HepG2 (cell line): ENCODE measurements around the gene MLC1. TPM values are rescaled to one million over a fixed set of nuclear protein-coding genes. Genes with fewer than 3 reads are reported as not detected.

Experiments used
- ATAC-seq: fragments of 200-7000 bp; cut with Tn5 transposase; 3 replicates; pipeline ENCODE4 v1.9.1; 2020; ENCODE audit warnings: mild to moderate bottlenecking, moderate library complexity
- BruUV-seq: library from RNA; stranded (reverse); fragments of 400-500 nt; replicated peaks from 2 replicates; lab custom pipeline; 2021; lab: Mats Ljungman, UMichigan
- CTCF ChIA-PET: fragments of 300-600 bp; formaldehyde crosslinking; extraction: SDS; loops from one replicate; lab custom pipeline; 2021; ENCODE audit warnings: low total read pairs, inconsistent platforms, low intra/inter-chr PET ratio; lab: Yijun Ruan, JAX
- POLR2A ChIA-PET: fragments of 350-600 bp; sonication (Branson Sonifier 250); formaldehyde crosslinking; loops from one replicate; lab custom pipeline; 2020; ENCODE audit warnings: antibody characterized with exemption, inconsistent platforms; lab: Yijun Ruan, JAX
- DNase-seq: peaks from one replicate; pipeline ENCODE4 v3.0.0-alpha.2; 2015; ENCODE audit warnings: low spot score
- FAIRE-seq: peaks from 3 replicates; lab custom pipeline; 2011; peaks lifted over from hg19 to GRCh38; lab: Jason Lieb, UNC
- H2AFZ ChIP-seq: one replicate; pipeline ENCODE4 v1.6.1; 2011; ENCODE audit warnings: low read length, inconsistent platforms
- H3K27ac ChIP-seq: fragments of 300-600 bp; 3 replicates; pipeline ENCODE4 v1.8.0; 2011; ENCODE audit warnings: mixed run types, mild to moderate bottlenecking, mixed read lengths, low read length, inconsistent platforms; ENCODE audit not compliant: insufficient read depth; ENCODE audit errors: extremely low read length
- H3K27me3 ChIP-seq, 2 experiments: fragments of 200-600 bp in 1 of 2; 2 replicates in 1 of 2; 3 replicates in 1 of 2; pipeline versions ENCODE4 v1.6.0 to v1.8.0; 2011; ENCODE audit warnings: low read length in 2 of 2, mild to moderate bottlenecking in 2 of 2, moderate library complexity in 2 of 2, inconsistent platforms in 1 of 2; ENCODE audit not compliant: insufficient read depth in 2 of 2, control insufficient read depth in 1 of 2
- H3K36me3 ChIP-seq, 2 experiments: fragments of 200-600 bp in 1 of 2; replicated peaks in 1 of 2; 2 replicates in 1 of 2; 3 replicates in 1 of 2; pipeline versions ENCODE4 v1.5.1 to v1.8.0; 2011; ENCODE audit warnings: low read length in 2 of 2, inconsistent platforms in 1 of 2; ENCODE audit not compliant: insufficient read depth in 2 of 2, control insufficient read depth in 1 of 2
- H3K4me1 ChIP-seq: 2 replicates; pipeline ENCODE4 v1.5.1; 2012; ENCODE audit warnings: low read length, inconsistent platforms; ENCODE audit not compliant: insufficient read depth
- H3K4me2 ChIP-seq: 2 replicates; pipeline ENCODE4 v1.6.0; 2011; ENCODE audit warnings: low read depth, low read length, inconsistent platforms
- H3K4me3 ChIP-seq, 3 experiments: fragments of 200-600 bp in 1 of 3; sonication (generic), shearing (Covaris generic) in 1 of 3; replicated peaks in 1 of 3; 2 replicates each; pipeline ENCODE4 v1.5.1; 2011 to 2016; ENCODE audit warnings: low read length in 3 of 3, inconsistent platforms in 2 of 3, low read depth in 2 of 3, mild to moderate bottlenecking in 2 of 3, control low read depth in 1 of 3, mixed read lengths in 1 of 3; ENCODE audit not compliant: insufficient read depth in 1 of 3
- H3K79me2 ChIP-seq: one replicate; pipeline ENCODE4 v1.6.1; 2011; ENCODE audit warnings: low read length, inconsistent platforms; ENCODE audit not compliant: insufficient read depth
- H3K9ac ChIP-seq: 2 replicates; pipeline ENCODE4 v1.6.0; 2011; ENCODE audit warnings: mild to moderate bottlenecking, low read depth, low read length, inconsistent platforms; ENCODE audit not compliant: insufficient read depth
- H3K9me3 ChIP-seq: 2 replicates; pipeline ENCODE4 v1.5.1; 2012; ENCODE audit warnings: mild to moderate bottlenecking, low read length
- H4K20me1 ChIP-seq: 2 replicates; pipeline ENCODE4 v1.6.0; 2011; ENCODE audit warnings: inconsistent platforms, mild to moderate bottlenecking, low read length, moderate library complexity; ENCODE audit not compliant: insufficient read depth
- AKAP8 ChIP-seq: sonication (generic); formaldehyde crosslinking; IDR thresholded peaks from 2 replicates; pipeline ENCODE4 v1.5.1; 2020; ENCODE audit warnings: mild to moderate bottlenecking, missing genetic modification reagents
- CBX2 ChIP-seq, 2 experiments: fragments of 200-600 bp in 1 of 2; sonication (generic); formaldehyde crosslinking in 1 of 2; IDR thresholded peaks; 2 replicates each; pipeline versions ENCODE4 v1.7.0 to v1.8.1; 2018 to 2022; ENCODE audit warnings: low read depth in 2 of 2, low read length in 1 of 2, mild to moderate bottlenecking in 1 of 2, missing genetic modification reagents in 1 of 2
- FOSL2 ChIP-seq: sonication (generic); formaldehyde crosslinking; IDR thresholded peaks from 2 replicates; pipeline ENCODE4 v1.4.0; 2020; ENCODE audit warnings: missing genetic modification reagents
- MLXIP ChIP-seq: sonication (generic); formaldehyde crosslinking; IDR thresholded peaks from 2 replicates; pipeline ENCODE4 v1.9.0; 2021; ENCODE audit warnings: missing genetic modification reagents, borderline replicate concordance
- PATZ1 ChIP-seq: sonication (generic); formaldehyde crosslinking; IDR thresholded peaks from 2 replicates; pipeline ENCODE4 v1.4.0; 2020; ENCODE audit warnings: missing genetic modification reagents
- SKI ChIP-seq: fragments of 450-650 bp; IDR thresholded peaks from one replicate; pipeline ENCODE4 v1.6.1; 2018; ENCODE audit warnings: mild to moderate bottlenecking; ENCODE audit not compliant: partially characterized antibody
- ZNF335 ChIP-seq: sonication (generic); formaldehyde crosslinking; IDR thresholded peaks from 2 replicates; pipeline ENCODE4 v1.4.0; 2020; ENCODE audit warnings: missing genetic modification reagents
- WGBS: methylation state at CpG from one replicate; pipeline ENCODE4 v1.1.6; 2017; ENCODE audit warnings: low lambda C conversion rate; 5-methylcytosine and 5-hydroxymethylcytosine counted together
- in situ Hi-C: cut with HindIII; loops from 2 replicates; pipeline ENCODE4 v1.10.0; 2017; ENCODE audit warnings: low pct_unique_long_range_greater_than_20kb; ENCODE audit not compliant: extremely low pct_ligation_motif_present
- intact Hi-C: fragments of 100-400 bp; cut with micrococcal nuclease; formaldehyde crosslinking; loops from one replicate; pipeline ENCODE4 v1.10.0; 2022; ENCODE audit not compliant: unreplicated experiment
- polyA plus RNA-seq, 8 experiments: library from polyadenylated mRNA; depleted of rRNA in 3 of 8; stranded (reverse) in 7 of 8; unstranded in 1 of 8; fragments of >200 nt; fragmentation: Illumina TruSeq in 4 of 8; extraction: Trizol in 4 of 8; gene quantifications; 2 replicates each; pipeline versions ENCODE4 v1.2.1 to v1.2.3, GENCODE V29; 2011 to 2016; ENCODE audit warnings: low read depth in 4 of 8, missing spikeins in 1 of 8, mixed read lengths in 1 of 8; ENCODE audit not compliant: insufficient read depth in 1 of 8
- total RNA-seq, 5 experiments: library from RNA; depleted of rRNA; stranded (reverse); fragments of >200 nt; fragmentation: Illumina TruSeq; extraction: Trizol; gene quantifications; 2 replicates each; pipeline ENCODE4 v1.2.3, GENCODE V29; 2016; ENCODE audit warnings: low read depth in 1 of 5
- TF ChIP-seq, protein P1 (sequence below): sonication (generic); formaldehyde crosslinking; IDR thresholded peaks from 2 replicates; pipeline ENCODE4 v1.8.1; 2022; ENCODE audit warnings: low read depth, mild to moderate bottlenecking, missing genetic modification reagents

Gene MLC1
- total and polyA plus RNA-seq, 2 of the 13 experiments (the other 11 are each of a cell fraction or from before 2014, with no cell fraction given), result not detected

DNA sequence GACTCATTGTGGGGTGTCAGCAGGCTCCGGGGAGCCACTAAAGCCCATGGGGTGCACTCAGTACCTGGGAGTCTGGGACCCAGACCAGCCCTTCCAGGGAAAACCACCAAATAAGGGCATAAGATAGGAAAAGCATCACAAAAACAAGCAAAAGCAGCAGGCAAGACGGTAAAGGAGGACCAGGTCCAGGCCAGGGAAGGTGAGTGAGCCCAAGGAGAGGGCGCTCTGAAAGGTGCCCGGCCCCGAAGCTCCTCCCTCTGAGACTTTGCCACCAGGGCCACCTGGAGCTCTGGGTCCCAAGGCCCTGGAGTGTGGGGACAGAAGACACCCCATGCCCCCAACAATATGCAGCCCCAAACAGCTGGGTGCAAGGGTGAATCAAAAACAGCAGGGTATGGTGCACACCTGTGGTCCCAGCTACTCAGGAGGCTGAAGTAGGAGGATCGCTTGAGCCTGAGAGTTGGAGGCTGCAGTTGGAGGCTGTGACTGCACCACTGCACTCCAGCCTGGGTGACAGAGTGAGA, 67.5 kb downstream of the MLC1 start (continued):
- TF ChIP-seq CBX2 (IDR thresholded peaks at IDR 0.05; ENCODE audit: low read depth, low read length), result no peak
- no peak for TF ChIP-seq CBX2 (CRISPR knock-in tag; IDR thresholded peaks at IDR 0.05; ENCODE audit: low read depth)
- TF ChIP-seq, protein P1, sequence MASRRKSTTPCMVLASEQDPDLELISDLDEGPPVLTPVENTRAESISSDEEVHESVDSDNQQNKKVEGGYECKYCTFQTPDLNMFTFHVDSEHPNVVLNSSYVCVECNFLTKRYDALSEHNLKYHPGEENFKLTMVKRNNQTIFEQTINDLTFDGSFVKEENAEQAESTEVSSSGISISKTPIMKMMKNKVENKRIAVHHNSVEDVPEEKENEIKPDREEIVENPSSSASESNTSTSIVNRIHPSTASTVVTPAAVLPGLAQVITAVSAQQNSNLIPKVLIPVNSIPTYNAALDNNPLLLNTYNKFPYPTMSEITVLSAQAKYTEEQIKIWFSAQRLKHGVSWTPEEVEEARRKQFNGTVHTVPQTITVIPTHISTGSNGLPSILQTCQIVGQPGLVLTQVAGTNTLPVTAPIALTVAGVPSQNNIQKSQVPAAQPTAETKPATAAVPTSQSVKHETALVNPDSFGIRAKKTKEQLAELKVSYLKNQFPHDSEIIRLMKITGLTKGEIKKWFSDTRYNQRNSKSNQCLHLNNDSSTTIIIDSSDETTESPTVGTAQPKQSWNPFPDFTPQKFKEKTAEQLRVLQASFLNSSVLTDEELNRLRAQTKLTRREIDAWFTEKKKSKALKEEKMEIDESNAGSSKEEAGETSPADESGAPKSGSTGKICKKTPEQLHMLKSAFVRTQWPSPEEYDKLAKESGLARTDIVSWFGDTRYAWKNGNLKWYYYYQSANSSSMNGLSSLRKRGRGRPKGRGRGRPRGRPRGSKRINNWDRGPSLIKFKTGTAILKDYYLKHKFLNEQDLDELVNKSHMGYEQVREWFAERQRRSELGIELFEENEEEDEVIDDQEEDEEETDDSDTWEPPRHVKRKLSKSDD (CRISPR knock-in tag), result no peak
- TF ChIP-seq AKAP8 (CRISPR knock-in tag), result no peak

GRCh38 chr22:50016988-50017700, 68.1 kb downstream of the MLC1 start:
- H3K36me3 ChIP-seq, result no peaks in the 10 kb centered on the region
- H3K27me3 ChIP-seq, result peaks cover 11 to 53% of the 10 kb centered on the region in 2 experiments; a peak in 4 of 5 replicates
- H3K4me2 ChIP-seq, result no peak overlapping the region
- H3K27ac ChIP-seq, result no peak overlapping the region
- DNase-seq, result no peak
- ATAC-seq, result no peak
- 36% methylated on average over 7 of the region's 21 CpGs for WGBS
- H3K9me3 ChIP-seq, result no peaks in the 10 kb centered on the region
- no peak overlapping the region for H3K4me3 ChIP-seq
- BruUV-seq, result no TSS peak
- POLR2A ChIA-PET, result no interaction called here
- no peak overlapping the region for H3K9ac ChIP-seq
- CTCF ChIA-PET, result no interaction called here
- in situ Hi-C loops, result no loop called here
- intact Hi-C loops, result no loop called here
- 0 out of 2 replicates have a peak, but pooled peaks have one; percentile 13 for TF ChIP-seq FOSL2 (CRISPR knock-in tag)
- no peak for TF ChIP-seq SKI
- no peak for TF ChIP-seq MLXIP (CRISPR knock-in tag)
- peak; percentile 65 for TF ChIP-seq PATZ1
- no peak for TF ChIP-seq ZNF335 (CRISPR knock-in tag)
- no peaks in the 10 kb centered on the region for H3K79me2 ChIP-seq
- no peaks in the 10 kb centered on the region for H4K20me1 ChIP-seq
- no peak for FAIRE-seq
- H3K4me1 ChIP-seq, result no peaks in the 10 kb centered on the region
- no peak overlapping the region for H2AFZ ChIP-seq
